GM12891 (cell line): ENCODE results near the gene CHSY3.

Experiments
- POLR2A ChIP-seq: IDR thresholded peaks from 2 replicates; pipeline ENCODE4 v1.6.1; 2011; ENCODE audit warnings: low read depth, low read length, control low read depth
- POLR2AphosphoS5 ChIP-seq: IDR thresholded peaks from 2 replicates; pipeline ENCODE4 v1.6.1; 2011; ENCODE audit warnings: low read depth, low read length, control low read depth
- POU2F2 ChIP-seq: IDR thresholded peaks from 2 replicates; pipeline ENCODE4 v1.6.1; 2011; ENCODE audit warnings: low read depth, mild to moderate bottlenecking, control low read depth, low read length, moderate library complexity
- SPI1 ChIP-seq: IDR thresholded peaks from 2 replicates; pipeline ENCODE4 v1.6.1; 2011; ENCODE audit warnings: low read depth, low read length, control low read depth
- TAF1 ChIP-seq: IDR thresholded peaks from 2 replicates; pipeline ENCODE4 v1.6.1; 2011; ENCODE audit warnings: low read depth, low read length, control low read depth

DNA sequence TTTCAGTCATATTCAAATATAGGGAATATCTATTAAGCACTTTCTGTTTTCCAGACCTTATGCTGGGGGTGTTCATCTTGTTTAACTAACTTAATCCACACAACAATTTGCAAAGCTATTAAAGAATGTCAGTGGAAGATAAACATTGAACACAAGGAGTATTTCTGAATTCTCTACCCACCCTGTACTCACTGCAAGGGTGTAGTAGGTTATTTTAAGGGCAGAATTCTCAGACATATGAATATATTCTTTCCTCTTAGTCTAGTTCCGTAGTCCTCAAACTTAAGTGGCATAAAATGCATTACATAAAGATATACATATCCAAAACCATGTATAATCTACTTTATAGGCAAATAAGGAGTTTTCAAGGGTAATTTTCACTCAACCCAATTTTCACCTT is 19.9 kb upstream of the CHSY3 start:
- TF ChIP-seq TAF1 (no peak), POLR2A (no peak), POLR2AphosphoS5 (no peak), POU2F2 (no peak), SPI1 (no peak)
